HG02763 (cell line): ENCODE measurements around the gene SEL1L.
"Not testable (repeated sequence)": the region's sequence is repeated elsewhere in the genome, so short reads cannot be mapped to it uniquely, and the experiment has no call there.

ENCODE experiments used
- ATAC-seq: cut with Tn5 transposase; IDR thresholded peaks from one replicate; pipeline ENCODE4 v1.9.1; 2021; ENCODE audit warnings: mild to moderate bottlenecking, moderate library complexity; ENCODE audit not compliant: unreplicated experiment

The SEL1L gene

GRCh38 chr14:81449576-81449975, 84.1 kb downstream of the SEL1L start:
- ATAC-seq, result no peak

GRCh38 chr14:81449114-81449513, 84.5 kb downstream of the SEL1L start:
- no peak for ATAC-seq

GRCh38 chr14:81447021-81447764, 86.5 kb downstream of the SEL1L start:
- ATAC-seq, result no peak

- ATAC-seq, result no peak
Observed at GRCh38 chr14:81446279-81447007, 87.2 kb downstream of the SEL1L start.

- ATAC-seq, result no peak
Observed at GRCh38 chr14:81441626-81442134, 92.0 kb downstream of the SEL1L start.

- no peak for ATAC-seq
Observed at GRCh38 chr14:81440041-81440440, 93.6 kb downstream of the SEL1L start.

GRCh38 chr14:81437244-81437643, 96.4 kb downstream of the SEL1L start:
- no peak for ATAC-seq

- ATAC-seq, result peak; percentile 78
Observed at GRCh38 chr14:81436296-81437138, 97.1 kb downstream of the SEL1L start.

GRCh38 chr14:81435391-81436295, 98.0 kb downstream of the SEL1L start:
- peak; percentile 29 for ATAC-seq

- no peak for ATAC-seq
Observed at GRCh38 chr14:81435048-81435390, 98.6 kb downstream of the SEL1L start.

- no peak for ATAC-seq
Observed at GRCh38 chr14:81434230-81434629, 99.4 kb downstream of the SEL1L start.

GRCh38 chr14:81433378-81433777, 100.3 kb downstream of the SEL1L start:
- no peak for ATAC-seq

- ATAC-seq, result no peak
Observed at GRCh38 chr14:81432219-81432661, 101.4 kb downstream of the SEL1L start.

- ATAC-seq, result no peak
Observed at GRCh38 chr14:81430235-81430634, 103.4 kb downstream of the SEL1L start.

GRCh38 chr14:81429749-81430148, 103.9 kb downstream of the SEL1L start:
- not testable (repeated sequence) for ATAC-seq

- ATAC-seq, result no peak
Observed at GRCh38 chr14:81429028-81429427, 104.6 kb downstream of the SEL1L start.

- no peak for ATAC-seq
Observed at GRCh38 chr14:81427348-81428058, 106.2 kb downstream of the SEL1L start.

- ATAC-seq, result no peak
Observed at GRCh38 chr14:81423504-81423903, 110.1 kb downstream of the SEL1L start.
